Measurements from ENCODE around the gene IFNL4.
"Not testable (repeated sequence)": the region's sequence is repeated elsewhere in the genome, so short reads cannot be mapped to it uniquely, and the experiment has no call there.

Gene IFNL4

GRCh38 chr19:39248806-39249205 lies at the start of gene IFNL4:
Gene IFNL4, minus strand, starts transcription at chr19:39248856.
- DNase-seq = no peak

- no peak for DNase-seq
Measured at GRCh38 chr19:39297931-39298634, 49.4 kb upstream of the IFNL4 start.

GRCh38 chr19:39296906-39297305 lies 48.2 kb upstream of the IFNL4 start:
- DNase-seq = no peak

GRCh38 chr19:39296055-39296645 lies 47.5 kb upstream of the IFNL4 start, which contains the start of gene IFNL1:
Gene IFNL1, plus strand, starts transcription at chr19:39296407. Its CDS starts 15 bp downstream, at chr19:39296422.
- DNase-seq = no peak

GRCh38 chr19:39293394-39293793 lies 44.7 kb upstream of the IFNL4 start:
- DNase-seq = no peak

- no peak for DNase-seq
Measured at GRCh38 chr19:39284032-39284431, 35.4 kb upstream of the IFNL4 start.

- no peak for DNase-seq
Measured at GRCh38 chr19:39282021-39282420, 33.4 kb upstream of the IFNL4 start.

GRCh38 chr19:39277598-39277997 lies 28.9 kb upstream of the IFNL4 start:
- no peak for DNase-seq

GRCh38 chr19:39276740-39277139 lies 28.1 kb upstream of the IFNL4 start:
- no peak for DNase-seq

GRCh38 chr19:39275578-39275977 lies 26.9 kb upstream of the IFNL4 start:
- DNase-seq = no peak

GRCh38 chr19:39273859-39274258 lies 25.2 kb upstream of the IFNL4 start:
- DNase-seq = not testable (repeated sequence)

- no peak for DNase-seq
Measured at GRCh38 chr19:39270036-39270871, 21.6 kb upstream of the IFNL4 start.

GRCh38 chr19:39269369-39269768 lies 20.7 kb upstream of the IFNL4 start:
- DNase-seq = not testable (repeated sequence)

- DNase-seq = not testable (repeated sequence)
Measured at GRCh38 chr19:39268531-39269223, 20.0 kb upstream of the IFNL4 start.

GRCh38 chr19:39268085-39268484 lies 19.4 kb upstream of the IFNL4 start, which contains the start of gene IFNL2:
Gene IFNL2, plus strand, starts transcription at chr19:39268396. Its CDS starts 173 bp downstream, at chr19:39268569.
- DNase-seq = not testable (repeated sequence)

GRCh38 chr19:39265321-39265916 lies 16.8 kb upstream of the IFNL4 start:
- no peak for DNase-seq

- no peak for DNase-seq
Measured at GRCh38 chr19:39264306-39265290, 15.9 kb upstream of the IFNL4 start.

GRCh38 chr19:39263912-39264305 lies 15.3 kb upstream of the IFNL4 start:
- no peak for DNase-seq

GRCh38 chr19:39262496-39262895 lies 13.8 kb upstream of the IFNL4 start:
- no peak for DNase-seq

- no peak for DNase-seq
Measured at GRCh38 chr19:39261704-39262103, 13.0 kb upstream of the IFNL4 start.

GRCh38 chr19:39257227-39257626 lies 8.6 kb upstream of the IFNL4 start:
- no peak for DNase-seq

Measured in GF-D8 (cell line).